Measurements from ENCODE around the gene USP17L20.
"Not testable (repeated sequence)": the region's sequence is repeated elsewhere in the genome, so short reads cannot be mapped to it uniquely, and the experiment has no call there.

DNA sequence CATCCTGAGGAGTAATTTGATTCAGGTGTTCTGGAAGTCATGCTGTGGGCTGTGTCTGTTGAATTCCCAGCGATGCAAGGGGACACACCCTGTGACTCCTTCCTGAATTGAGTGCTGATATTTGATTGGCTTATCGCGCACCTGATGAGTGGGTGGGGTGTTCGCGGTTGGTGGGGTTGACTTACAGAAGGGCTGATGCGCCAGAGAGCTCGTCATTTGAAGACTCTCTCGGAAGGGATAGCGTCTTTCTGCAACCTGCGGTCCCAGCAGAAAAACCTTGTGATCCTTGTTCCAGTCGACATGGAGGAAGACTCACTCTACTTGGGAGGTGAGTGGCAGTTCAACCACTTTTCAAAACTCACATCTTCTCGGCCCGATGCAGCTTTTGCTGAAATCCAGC lies 38.1 kb upstream of the USP17L20 start, which contains the start of gene USP17L12:
- TF ChIP-seq, protein P1, sequence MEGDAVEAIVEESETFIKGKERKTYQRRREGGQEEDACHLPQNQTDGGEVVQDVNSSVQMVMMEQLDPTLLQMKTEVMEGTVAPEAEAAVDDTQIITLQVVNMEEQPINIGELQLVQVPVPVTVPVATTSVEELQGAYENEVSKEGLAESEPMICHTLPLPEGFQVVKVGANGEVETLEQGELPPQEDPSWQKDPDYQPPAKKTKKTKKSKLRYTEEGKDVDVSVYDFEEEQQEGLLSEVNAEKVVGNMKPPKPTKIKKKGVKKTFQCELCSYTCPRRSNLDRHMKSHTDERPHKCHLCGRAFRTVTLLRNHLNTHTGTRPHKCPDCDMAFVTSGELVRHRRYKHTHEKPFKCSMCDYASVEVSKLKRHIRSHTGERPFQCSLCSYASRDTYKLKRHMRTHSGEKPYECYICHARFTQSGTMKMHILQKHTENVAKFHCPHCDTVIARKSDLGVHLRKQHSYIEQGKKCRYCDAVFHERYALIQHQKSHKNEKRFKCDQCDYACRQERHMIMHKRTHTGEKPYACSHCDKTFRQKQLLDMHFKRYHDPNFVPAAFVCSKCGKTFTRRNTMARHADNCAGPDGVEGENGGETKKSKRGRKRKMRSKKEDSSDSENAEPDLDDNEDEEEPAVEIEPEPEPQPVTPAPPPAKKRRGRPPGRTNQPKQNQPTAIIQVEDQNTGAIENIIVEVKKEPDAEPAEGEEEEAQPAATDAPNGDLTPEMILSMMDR (IDR thresholded peaks at IDR 0.05), result not testable (repeated sequence)
- TF ChIP-seq EZH2 (IDR thresholded peaks at IDR 0.05; ENCODE audit: borderline replicate concordance, insufficient read depth, low read depth, low read length, poor library complexity, severe bottlenecking), result not testable (repeated sequence)

All from B cell (primary cell).